Hematopoietic multipotent progenitor cell treated with erythropoietin and hydrocortisone succinate and interleukin-3 and kit ligand, for 17 days (in vitro differentiated cells): ENCODE measurements around the gene EPS15.
"Not testable (repeated sequence)": the region's sequence is repeated elsewhere in the genome, so short reads cannot be mapped to it uniquely, and the experiment has no call there.

Source experiments
- DNase-seq: peaks from one replicate; pipeline ENCODE4 v3.0.0-alpha.2; 2015; ENCODE audit warnings: low spot score

EPS15 gene

DNA sequence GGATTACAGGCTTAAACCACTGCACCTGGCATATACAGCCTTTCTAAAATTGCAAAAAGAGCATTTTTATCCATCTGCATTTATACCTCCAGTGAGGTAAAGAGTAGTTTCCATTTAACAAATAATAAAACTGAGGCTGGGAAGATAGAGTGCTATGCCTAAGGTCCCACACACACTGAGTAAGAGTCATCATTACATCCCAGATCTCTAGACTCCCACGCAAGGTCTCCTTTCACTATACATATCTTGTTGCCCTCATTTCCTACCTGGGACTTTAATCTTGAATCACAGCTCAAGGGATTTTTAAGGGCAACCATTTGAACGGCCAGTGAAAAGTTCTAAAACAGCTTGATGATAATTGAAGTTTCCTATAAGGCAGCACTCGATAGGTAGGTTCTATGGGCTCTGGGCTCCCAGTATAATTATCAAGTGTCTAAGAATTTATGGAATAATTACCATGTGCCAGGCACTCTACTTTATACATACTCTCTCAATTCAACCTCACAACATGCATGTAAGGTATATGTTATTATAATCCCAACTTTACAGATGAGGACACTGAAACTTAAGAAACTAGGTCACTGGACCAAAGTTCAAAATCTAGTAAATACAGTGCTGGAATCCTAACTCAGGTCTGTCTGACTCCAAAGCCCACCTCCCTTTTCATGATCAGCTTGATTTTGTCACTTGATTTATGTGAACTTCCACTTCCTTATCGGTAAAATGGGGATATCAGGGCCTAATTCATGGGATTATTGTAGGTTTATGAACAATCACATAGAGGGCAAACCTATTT is 23.3 kb upstream of the EPS15 start:
- no peak for DNase-seq

DNA sequence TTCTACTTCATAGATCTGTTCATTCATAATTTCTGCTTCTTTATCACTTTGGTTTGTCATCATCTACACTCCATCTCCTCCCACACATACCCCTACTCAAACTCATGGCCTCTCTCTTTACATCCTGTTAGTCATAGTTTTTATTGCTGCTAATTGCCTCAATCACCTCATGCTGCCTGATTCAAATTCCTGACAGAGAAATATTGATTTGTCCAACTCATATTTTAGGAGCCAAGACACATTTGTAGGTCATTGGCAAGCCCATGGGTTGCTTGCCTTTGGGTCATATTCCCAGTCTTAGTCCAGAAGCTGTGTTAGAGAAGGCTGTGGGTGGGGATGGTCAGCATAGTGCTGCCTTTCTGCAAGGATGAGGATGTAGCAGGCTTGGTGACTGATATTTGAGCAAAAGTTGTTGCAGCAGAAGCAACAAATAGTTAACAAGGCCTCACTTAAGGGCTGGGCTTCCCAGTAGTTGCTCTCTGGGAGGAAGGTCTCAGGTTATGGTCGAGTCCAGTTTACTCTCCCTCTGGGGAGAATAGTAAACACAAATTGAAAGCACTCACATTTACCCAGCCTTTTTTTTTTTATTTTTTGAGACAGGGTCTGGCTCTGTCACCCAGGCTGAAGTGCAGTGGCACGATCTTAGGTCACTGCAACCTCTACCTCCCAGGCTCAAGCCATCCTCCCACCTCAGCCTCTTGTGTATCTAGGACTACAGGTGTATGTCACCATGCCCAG is 22.4 kb upstream of the EPS15 start:
- no peak for DNase-seq

DNA sequence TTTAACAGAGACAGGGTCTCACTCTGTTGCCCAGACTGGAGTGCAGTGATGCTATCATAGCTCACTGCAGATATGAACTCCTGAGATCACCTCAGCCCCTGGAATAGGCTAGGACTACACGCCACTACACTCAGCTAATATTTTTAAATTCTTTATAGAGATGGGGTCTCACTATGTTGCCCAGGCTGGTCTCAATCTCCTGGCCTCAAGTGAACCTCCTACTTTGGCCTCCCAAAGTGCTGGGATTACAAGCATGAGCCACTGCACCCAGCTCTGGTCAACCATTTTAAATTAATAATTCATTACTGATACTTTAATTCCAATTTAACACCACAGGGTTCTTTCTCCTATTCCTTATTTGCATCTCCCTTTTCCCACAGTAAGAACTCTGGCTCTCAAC is 18.5 kb upstream of the EPS15 start:
- no peak for DNase-seq

DNA sequence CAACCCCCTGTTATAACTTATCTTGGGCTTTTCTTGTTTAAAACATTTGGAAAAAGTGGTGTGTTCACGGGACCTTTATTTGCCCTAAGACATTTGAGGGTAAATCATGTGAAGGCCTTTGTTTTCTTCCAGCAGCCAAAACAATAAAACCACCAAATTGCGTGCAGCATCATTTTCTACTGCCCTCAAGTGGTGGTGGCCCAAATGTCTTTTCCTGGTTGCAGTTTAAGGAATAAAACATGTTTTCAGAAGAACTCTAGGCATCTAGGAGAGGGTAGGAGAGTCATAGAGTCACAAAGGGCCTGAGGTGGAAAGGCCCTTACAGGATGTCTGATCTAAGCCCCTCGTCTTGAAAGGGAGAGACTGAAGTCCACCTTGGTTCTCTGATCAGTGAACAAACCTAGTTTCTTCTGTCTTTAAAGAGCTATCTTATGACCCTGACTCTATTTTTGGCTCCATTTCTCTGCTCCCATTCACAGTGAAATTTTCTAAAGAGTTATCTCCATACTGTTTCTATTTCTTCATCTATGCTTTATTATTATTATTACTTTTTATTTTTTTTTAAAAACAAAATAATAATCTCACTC is 16.0 kb upstream of the EPS15 start:
- peak; percentile 61 for DNase-seq

DNA sequence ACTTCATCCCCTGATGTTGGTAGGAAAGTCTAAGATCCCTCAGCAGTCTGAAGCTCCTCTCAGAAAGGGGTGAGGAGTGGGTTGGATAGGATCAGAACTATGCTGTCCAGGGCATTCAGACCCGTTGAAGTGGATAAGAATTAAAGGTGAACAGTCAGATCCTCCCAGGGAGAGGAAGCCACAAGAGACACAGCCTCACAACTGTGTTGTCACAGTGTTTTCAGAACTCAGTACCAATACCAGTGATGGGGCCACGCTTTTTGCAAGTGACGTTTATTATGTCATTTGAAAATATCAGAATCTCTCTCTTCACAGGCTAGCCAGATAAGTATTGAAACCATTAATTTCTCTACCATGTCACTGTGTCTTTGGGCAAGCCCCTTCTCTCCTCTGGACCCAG is 15.4 kb upstream of the EPS15 start:
- no peak for DNase-seq

DNA sequence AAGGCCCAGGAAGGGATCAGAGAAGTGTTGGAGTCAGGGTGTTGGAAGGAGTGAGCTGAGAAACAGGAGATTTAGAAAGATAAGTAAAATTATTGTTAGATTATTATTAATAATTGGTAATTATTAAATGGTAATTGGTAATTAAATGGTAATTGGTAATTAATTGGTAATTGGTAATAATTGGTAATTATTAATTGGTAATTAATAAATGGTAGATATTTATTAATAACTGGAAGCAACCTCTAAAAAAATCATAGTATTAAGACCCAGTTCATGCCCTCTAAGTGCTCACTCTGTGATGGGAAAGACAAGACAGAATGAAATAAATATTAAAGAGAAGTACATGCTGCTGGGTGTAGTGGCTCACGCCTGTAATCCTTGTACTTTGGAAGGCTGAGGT is 13.8 kb upstream of the EPS15 start:
- no peak for DNase-seq

DNA sequence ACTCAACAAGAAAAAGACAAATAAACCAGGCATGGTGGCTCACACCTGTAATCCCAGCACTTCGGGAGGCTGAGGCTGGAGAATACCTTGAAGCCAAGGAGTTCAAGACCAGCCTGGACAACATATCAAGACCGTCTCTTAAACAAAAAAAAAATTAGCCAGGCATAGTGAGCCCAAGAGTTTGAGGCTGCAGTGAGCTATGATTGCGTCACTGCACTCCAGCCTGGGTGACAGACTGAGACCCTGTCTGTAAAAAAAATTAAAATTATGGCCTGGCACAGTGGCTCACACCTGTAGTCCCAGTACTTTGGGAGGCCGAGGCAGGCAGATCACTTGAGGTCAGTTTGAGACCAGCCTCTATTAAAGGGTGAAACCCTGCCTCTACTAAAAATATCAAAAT is 11.4 kb upstream of the EPS15 start:
- DNase-seq = not testable (repeated sequence)

DNA sequence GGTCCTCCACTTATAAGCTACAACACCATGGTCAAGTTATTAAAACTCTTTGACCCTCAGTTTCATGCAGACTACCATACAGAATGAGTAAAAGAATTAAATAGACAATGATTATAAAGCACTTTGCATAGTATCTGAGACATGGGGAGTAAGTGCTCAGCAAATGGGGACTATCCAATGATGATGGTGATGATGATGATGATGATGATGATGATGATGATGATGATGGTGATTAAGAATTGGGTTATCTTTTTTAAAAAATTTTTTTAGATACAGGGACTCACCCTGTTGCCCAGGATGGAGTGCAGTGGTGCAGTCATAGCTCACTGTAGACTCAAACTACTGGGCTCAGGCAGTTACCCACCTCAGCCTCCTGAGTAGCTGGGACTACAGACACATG is 8.1 kb upstream of the EPS15 start:
- DNase-seq = no peak

GRCh38 chr1:51526248-51526647 is 7.2 kb upstream of the EPS15 start:
- no peak for DNase-seq

DNA sequence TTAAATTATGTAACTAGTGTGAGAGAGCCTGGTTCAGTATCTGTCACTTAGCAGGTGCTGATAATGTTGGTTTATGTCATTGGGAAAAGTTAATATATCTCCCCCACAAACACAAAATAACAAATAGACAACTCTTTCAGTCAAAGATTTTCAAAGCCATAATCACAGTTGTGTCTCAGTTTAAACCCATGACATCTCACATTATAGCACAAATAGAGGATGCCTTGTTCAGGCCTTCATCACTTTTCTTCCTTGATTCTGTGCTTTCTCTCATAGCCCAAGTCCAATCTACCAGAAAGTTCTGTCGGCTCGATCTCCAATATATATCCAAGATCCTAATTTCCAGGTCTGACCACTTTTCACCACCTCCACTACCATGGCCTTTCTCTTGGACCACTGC is 6.2 kb upstream of the EPS15 start:
- DNase-seq = no peak

GRCh38 chr1:51524817-51525216 is 5.8 kb upstream of the EPS15 start:
- no peak for DNase-seq

GRCh38 chr1:51523931-51524330 is 4.9 kb upstream of the EPS15 start:
- no peak for DNase-seq

DNA sequence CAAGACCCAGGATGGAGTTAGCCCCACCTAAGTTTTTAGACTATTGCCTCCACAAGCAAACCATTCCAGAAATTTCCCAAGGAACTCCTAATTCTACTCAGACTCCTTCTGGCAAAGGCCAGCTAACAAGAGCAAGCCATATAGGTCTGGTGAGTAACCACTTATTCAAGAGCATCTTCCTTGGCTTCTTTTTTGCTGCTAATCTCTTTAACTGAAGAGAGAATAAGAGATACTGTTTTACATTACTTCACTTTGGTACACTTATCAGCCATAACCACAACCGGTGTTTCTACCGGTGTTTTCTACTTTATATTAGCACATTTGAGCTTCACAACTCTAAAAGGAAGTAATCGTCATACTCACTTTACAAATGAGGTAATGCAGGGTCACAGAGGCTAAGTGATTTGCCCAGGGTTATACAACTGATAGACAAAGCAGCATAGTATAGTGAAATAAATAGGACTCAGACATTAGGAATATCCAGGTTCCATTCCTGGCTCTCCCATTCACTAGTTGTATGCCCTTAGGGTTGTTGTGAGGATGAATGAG is 1.7 kb upstream of the EPS15 start:
- DNase-seq = no peak

DNA sequence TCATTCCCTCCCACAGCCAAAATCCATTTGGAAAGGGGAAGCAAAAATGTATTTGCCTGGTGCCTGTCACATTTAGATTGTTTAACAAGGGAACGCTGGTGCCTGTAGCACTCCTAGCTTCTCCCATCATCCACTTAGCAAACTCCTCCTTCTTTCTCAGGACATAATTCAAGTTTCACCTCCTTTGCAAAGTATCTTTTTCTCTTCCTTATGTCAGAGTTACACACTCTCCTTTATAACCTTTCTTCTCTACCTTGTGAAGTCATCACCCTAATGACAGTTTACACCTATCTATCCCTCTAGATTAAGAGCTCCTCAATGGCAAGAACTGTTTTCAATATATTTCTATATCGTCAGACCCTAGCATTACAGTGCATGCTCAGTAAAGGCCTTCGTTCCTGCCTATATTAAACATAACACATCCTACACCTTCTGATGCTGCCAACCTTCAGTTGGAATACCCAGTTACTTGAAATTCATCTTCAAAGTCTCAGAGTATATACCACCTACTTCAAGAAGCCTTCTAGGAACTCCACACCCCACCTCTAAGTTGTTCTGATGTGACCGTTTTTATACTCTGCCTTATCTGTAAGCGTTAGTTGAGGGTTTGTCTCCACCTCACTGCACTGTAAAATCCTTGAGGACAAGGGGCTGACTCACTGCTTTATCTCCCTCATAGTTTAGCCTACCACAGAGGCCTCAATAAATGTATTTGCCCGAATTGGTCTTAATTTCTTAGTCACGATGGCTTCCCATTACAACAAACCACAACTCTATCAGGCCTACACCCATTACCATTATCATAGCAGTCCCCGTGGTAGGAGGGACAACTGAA is 1.0 kb upstream of the EPS15 start:
- DNase-seq = peak; percentile 77

GRCh38 chr1:51518586-51519047 is 449 bp downstream of the EPS15 start:
- DNase-seq = no peak

DNA sequence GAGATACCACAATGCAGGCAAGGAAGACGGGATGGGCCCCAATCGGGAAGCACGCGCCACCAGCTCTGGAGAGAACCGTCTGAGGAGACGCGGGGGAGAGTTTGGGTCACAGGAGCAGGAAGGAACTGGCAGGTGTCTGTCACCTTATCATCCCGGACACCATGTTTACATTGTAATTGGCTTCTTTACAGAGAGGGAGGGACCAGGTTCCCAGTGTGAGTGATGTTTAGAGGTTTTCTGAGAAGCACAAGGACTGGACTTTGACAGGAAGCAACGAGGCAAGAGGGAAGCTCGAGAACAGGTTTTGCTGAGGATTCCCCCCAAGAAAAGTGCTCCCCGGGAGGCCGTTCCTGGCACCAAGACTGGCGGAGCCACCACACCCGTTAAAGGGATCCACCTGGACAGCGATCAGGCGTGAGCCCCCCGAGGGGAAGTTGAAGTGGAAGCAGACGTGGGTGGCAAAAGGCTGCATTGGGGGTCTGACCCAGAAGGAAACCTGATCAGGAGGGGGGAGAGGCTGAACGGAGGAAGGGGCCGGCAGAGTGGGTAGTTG is 957 bp downstream of the EPS15 start:
- DNase-seq = peak; percentile 78

DNA sequence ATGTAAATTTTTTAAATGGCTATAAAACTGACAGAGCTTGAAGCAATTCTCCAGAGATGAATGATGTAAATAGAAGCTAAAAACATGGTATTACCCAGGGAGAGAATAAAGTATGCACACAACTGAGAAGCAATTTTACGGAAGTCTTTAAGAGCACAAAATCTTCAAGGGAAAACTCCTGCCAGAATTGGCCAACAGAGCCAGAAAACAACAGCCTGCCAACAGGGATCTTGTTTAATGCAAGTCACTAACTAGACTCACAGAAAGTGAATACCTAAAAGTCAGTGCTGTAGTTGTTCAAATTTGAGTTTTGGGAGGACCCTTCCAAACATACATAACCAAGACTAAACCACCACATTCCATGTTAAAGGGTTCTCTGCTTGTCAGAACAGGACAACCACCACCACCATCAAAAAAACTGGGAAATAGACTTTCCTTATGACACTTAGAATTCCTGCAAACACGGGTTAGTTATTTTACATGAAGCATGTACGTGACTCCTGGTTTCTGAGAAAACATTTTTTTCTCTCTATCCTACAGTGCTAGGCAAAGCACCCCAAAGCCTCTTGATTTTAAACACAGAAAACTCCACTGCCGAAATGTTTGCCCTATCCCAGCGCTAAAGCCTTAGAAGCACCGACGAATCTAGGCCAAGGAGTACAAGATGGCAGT is 1.6 kb downstream of the EPS15 start:
- DNase-seq = peak; percentile 59

- DNase-seq = peak; percentile 31
Measured at GRCh38 chr1:51516649-51517158, 2.4 kb downstream of the EPS15 start.

DNA sequence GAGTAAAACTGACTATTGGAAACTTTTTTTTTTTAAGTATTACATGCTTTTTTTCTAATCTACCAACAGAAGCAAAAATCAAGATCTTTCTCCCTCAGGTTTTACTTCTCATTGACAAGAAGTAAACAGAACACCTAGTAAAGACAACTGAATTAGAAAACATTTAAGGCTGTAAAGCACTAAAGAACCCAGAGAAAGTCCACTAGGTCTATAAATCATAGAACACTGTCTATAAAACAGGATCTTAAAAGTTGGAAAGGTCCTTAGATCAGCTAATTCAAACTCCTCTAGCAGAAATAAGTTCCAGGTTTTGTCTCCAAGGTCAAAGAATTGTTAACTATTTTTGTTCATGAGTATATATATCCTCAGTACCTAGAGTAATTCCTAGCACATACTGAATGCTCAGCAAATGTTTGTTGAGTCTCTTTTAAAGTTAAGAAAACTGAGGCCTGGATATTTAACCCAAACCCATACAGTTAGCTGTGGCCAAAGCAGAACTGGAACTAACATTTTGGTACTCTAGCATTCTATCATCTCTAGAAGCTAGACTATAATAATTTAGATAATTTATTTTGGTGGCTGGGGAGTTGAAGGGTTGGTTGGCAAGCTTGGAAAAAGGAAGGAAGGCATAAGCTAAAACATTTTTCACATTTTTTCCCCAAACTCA is 3.0 kb downstream of the EPS15 start:
- peak; percentile 37 for DNase-seq

- DNase-seq = peak; percentile 45
Measured at GRCh38 chr1:51515312-51515960, 3.6 kb downstream of the EPS15 start.
